IPS-18a (cell line): ENCODE results near the gene TIGD7.

Source experiments
- H3K27ac ChIP-seq: one replicate; pipeline ENCODE4 v1.5.1; 2013; ENCODE audit warnings: low read length
- H3K27me3 ChIP-seq: one replicate; pipeline ENCODE4 v1.6.1; 2013; ENCODE audit warnings: mild to moderate bottlenecking, low read length; ENCODE audit not compliant: control insufficient read depth, insufficient read depth
- H3K36me3 ChIP-seq: one replicate; pipeline ENCODE4 v1.6.1; 2013; ENCODE audit warnings: low read depth, low read length; ENCODE audit not compliant: control insufficient read depth
- H3K4me1 ChIP-seq: one replicate; pipeline ENCODE4 v1.6.1; 2013; ENCODE audit warnings: low read depth, low read length; ENCODE audit not compliant: control insufficient read depth
- H3K4me3 ChIP-seq: one replicate; pipeline ENCODE4 v1.5.1; 2013; ENCODE audit warnings: low read length
- H3K9ac ChIP-seq: one replicate; pipeline ENCODE4 v1.6.1; 2013; ENCODE audit warnings: mild to moderate bottlenecking, low read length, moderate library complexity
- H3K9me3 ChIP-seq: one replicate; pipeline ENCODE4 v1.6.1; 2013; ENCODE audit warnings: low read depth, low read length; ENCODE audit not compliant: control insufficient read depth

The TIGD7 gene

DNA sequence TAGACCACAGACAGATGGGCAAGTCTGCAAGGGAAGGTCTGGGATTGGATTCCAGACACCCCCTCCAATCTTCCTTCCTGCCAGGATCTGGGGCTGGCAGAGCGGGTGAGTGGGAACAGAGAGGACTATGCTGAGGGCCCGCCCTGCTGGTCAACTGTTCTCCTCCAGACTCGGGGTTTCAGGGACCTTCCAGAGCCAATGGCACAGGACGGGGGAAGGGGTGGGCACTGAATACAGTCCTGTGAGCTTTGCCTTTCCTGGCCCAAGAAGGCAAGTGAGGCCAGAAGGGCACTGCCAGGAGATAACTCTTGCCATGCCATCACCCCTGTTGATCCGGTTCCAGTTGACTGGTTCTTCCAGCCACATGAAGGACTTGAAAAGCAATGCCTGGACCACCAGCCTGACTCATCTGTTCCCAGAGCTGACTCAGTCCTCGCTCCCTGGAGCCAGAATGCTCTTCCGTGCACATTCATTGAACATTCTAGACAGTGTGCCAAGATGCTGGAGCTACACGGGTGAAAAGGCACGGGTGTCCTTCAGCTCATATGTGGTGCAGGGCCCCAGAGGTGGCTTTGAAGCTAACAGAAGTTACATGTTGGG is 48.3 kb downstream of the TIGD7 start:
- Histone ChIP-seq H3K27me3 (peaks cover 3% of the 10 kb centered on the region), H3K27ac (no peak overlapping the region), H3K9ac (no peak overlapping the region), H3K9me3 (peaks cover 7% of the 10 kb centered on the region), H3K4me1 (no peaks in the 10 kb centered on the region), H3K36me3 (no peaks in the 10 kb centered on the region), H3K4me3 (no peak overlapping the region)

DNA sequence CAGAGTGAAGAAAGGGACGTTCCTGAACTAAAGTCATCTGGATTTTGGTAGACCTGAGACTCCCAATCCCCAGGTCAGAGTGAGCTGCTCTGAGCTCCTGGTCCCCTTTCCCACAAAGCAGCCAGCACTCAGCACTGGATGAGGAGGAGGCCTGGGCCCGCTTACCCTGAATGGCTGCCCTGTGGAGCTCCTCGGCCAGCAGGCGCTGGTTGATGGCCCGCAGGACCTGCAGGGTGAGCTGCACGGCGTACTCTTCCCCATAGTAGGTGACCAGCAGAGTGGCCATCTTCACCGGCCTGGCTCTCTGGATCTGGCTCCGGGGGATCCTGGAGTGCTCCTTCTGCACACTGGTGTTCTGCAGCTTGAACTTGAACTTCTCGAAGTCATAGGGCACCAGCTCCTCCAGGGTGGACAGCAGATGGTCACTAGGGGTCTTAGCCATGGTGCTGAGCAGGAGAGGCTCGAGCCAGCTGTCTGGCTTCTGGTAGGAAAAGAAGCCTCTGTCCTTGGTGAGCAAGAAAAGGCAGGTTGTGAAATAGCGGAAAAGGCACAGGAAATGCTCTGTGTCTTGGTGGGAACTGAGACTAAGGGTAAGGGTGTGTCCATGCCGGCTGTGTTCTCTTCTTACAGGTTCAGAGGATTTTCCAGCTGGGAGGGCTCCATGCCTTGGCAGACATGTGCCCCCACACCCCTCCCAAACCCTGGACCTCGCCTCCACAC is 48.9 kb downstream of the TIGD7 start, which contains the start of gene MEFV:
Gene MEFV, minus strand, starts transcription at position 488 of the 720 bp plus-strand sequence. Its CDS starts 46 bp downstream, at position 442.
- no peaks in the 10 kb centered on the region for H3K36me3 ChIP-seq
- no peaks in the 10 kb centered on the region for H3K27me3 ChIP-seq
- no peak within 1 kb of the TSS for H3K4me3 ChIP-seq
- no peak within 1 kb of the TSS for H3K27ac ChIP-seq
- H3K4me1 ChIP-seq: no peaks in the 10 kb centered on the region
- H3K9ac ChIP-seq: no peak within 1 kb of the TSS
- peaks cover 7% of the 10 kb centered on the region for H3K9me3 ChIP-seq

DNA sequence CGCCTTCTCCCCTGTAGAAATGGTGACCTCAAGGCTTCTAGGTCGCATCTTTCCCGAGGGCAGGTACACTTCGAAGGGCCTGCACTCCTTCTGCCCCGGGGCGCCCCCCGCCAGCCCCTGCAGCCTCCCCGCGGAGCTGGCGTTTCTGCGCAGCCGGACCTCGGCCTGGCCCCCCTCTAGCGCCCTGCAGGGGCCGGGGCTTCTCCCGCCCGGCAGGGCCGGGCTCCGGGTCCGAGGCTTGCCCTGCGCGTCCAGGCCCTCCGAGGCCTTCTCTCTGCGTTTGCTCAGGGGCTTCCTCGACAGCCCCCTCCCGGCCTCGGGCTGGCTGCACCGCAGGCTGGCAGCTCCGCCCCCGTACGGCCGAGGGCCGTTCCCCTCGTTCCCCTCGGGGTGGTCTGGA is 50.9 kb downstream of the TIGD7 start:
- H3K9me3 ChIP-seq: peaks cover 9% of the 10 kb centered on the region
- H3K27me3 ChIP-seq: no peaks in the 10 kb centered on the region
- H3K36me3 ChIP-seq: no peaks in the 10 kb centered on the region
- H3K27ac ChIP-seq: no peak overlapping the region
- no peak overlapping the region for H3K4me3 ChIP-seq
- no peaks in the 10 kb centered on the region for H3K4me1 ChIP-seq
- no peak overlapping the region for H3K9ac ChIP-seq

DNA sequence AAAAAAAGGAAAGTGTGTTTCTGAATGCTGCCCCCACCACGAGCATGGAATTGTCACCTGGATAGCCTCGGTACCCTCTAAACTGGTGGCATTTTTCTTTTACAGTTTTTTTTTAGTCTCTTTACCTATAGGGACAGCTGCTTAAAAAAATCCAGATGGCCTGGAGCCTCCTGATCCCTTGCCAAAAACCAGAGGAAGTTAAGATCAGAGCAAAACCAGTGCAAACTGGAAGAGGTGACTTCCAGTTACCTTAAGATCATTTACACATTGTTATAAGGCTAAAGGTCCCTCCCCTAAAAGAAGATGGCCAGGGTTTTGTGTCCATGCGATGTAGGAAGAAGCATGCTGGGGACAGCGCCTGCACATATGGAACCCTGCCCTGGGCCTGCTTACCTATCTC is 52.3 kb downstream of the TIGD7 start:
- H3K9ac ChIP-seq: no peak overlapping the region
- H3K27me3 ChIP-seq: no peaks in the 10 kb centered on the region

DNA sequence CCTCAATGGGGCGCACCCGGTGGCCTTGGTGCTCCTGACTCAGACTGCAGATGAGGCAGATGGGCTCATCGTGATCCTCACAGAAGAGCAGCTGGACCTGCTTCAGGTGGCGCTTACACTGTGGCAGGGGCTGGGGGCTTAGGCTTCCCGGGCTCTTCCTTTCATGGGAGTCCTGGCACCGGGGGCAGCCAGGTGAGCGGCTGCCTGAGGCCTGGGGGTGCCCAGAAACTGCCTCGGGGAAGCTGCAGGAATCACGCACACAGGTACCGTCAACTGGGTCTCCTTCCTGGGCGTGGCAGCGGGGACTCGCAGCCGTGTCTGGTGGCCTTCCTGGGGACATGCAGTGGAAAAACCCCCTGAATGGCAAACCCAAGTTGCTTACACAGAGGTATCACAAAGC is 55.8 kb downstream of the TIGD7 start:
- Histone ChIP-seq H3K4me1 (no peaks in the 10 kb centered on the region), H3K4me3 (no peak overlapping the region), H3K27ac (no peak overlapping the region), H3K9ac (no peak overlapping the region), H3K36me3 (no peaks in the 10 kb centered on the region), H3K27me3 (no peaks in the 10 kb centered on the region), H3K9me3 (peaks cover 4% of the 10 kb centered on the region)

More for the DNA sequence above, 52.3 kb downstream of the TIGD7 start:
- Histone ChIP-seq H3K9me3 (peaks cover 9% of the 10 kb centered on the region), H3K4me1 (no peaks in the 10 kb centered on the region), H3K36me3 (no peaks in the 10 kb centered on the region), H3K4me3 (no peak overlapping the region), H3K27ac (no peak overlapping the region)

DNA sequence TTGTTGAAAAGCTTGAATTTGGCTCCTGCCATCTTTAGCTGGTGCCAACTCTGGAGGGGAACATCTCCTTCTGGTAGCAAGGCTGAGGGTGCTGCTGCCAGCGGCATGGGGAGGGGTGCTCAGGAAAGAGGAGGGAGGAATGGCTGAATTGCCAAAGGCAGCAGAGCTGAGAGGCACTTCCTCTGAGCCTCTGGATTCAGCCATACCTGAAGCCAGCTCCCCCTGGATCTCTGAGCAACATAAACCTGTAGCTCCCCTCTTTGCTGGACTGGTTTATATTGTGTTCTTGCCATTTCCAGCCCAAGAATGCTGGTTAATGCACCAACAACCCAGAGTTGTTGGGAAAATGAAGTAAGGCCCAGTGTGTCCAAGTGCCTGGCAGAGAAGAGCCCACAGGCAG is 56.2 kb downstream of the TIGD7 start:
- Histone ChIP-seq H3K36me3 (no peaks in the 10 kb centered on the region), H3K27me3 (no peaks in the 10 kb centered on the region), H3K9ac (no peak overlapping the region), H3K4me1 (no peaks in the 10 kb centered on the region), H3K9me3 (peaks cover 8% of the 10 kb centered on the region), H3K4me3 (no peak overlapping the region), H3K27ac (no peak overlapping the region)
